Stimulated activated naive CD8-positive, alpha-beta T cell treated with anti-CD3 and anti-CD28 coated beads, Interleukin-15, Interleukin-2, amounts not matched to agents 100 U/mL and 50 U/mL, for 24 hours (primary cell): ENCODE results near the gene ADGRL2.

Experiments used
- ATAC-seq: fragments of 150-1000 bp; cut with Tn5 transposase; one replicate; pipeline ENCODE4 v1.10.0; 2021
- DNase-seq: peaks from one replicate; pipeline ENCODE4 v3.0.0; 2021

The ADGRL2 gene

DNA sequence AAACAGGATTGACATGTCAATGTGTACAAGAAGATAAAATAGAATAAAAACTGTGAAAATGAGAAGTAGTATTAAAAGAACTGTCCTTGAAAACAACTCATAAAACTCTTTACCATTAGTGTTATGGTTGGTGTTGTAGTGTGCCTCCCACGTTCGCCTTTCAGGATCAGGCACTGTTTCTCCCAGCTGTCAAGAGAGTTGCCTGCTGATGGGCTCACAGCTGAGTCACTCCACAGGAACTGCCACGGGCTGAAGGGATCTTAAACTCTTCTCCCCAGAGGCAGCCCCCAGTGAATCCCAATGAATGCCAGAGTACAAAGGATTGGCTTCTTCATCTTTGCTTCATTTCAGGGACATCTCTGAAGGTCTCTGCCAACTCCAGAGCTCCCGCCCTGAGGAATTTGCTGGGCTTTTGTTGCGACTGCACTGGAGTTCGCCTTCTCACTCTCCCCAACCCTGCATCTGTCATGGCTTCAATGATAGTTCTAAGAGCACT is 119.6 kb downstream of the ADGRL2 start:
- no peak for ATAC-seq
- no peak for DNase-seq

DNA sequence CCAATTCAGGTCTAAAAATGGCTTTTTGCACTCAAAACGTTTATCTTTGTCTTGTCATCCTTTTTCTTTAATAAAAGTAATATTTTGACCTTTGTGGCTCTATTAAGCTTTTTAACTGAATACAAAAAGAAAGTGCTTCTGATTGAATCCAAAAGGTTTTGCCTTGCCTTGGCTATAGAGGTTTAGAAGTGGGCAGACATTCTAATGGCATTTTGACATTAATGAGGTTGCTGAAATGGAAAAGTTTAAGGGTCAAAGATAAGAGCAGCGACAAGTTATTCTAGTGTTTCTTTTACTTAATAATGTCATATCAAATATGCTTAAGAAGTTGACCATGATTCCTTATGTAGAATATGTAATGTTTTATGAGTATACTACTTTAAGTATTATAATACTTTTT is 120.2 kb downstream of the ADGRL2 start:
- ATAC-seq = no peak
- no peak for DNase-seq

DNA sequence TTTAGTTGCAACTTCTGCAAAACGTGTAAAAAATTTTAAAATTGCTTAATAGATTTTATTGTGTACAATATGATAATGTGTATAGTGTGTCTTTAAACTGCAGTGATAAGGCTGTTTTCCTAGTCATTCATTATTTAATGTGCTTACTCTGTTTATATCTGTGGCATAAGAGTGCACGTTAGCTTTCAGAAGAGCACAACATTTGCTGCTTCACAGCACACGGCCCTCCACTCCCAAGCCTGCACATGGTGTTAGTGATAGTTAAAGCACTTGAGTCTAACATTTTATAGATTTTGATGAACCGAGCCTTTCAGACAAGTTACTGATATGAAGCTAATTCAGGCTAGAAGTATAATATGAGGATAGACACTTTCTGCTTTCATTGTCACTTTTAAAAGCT is 120.6 kb downstream of the ADGRL2 start:
- DNase-seq (no peak), ATAC-seq (no peak)

DNA sequence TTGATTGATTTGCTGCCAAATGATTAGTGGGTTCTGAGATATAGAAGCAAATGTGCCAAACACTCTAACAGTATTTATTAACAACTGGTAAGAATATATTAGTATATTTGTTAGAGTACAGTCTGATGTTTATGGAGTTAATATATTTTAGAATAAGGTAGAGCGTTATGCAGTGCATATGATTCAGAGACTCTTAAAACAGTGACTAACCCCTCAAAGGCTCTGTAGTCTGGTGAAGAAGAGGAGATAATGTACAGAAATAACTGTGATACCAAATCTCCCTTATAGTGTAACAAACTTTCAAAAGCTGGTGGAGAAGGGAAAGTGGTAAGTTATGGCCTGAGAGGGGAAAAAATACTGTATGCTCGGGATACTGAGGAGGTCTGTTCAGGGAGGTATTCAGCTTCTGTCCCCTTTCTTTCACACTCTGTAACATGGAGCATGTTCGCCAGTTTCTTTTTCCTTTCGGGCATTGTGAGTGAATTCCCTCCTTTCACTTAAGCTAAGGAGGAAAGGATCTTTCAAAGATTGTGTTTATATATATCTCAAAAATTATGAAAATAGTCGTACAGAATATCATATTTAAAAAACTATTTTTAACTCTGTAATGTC is 121.2 kb downstream of the ADGRL2 start:
- ATAC-seq = no peak
- no peak for DNase-seq

DNA sequence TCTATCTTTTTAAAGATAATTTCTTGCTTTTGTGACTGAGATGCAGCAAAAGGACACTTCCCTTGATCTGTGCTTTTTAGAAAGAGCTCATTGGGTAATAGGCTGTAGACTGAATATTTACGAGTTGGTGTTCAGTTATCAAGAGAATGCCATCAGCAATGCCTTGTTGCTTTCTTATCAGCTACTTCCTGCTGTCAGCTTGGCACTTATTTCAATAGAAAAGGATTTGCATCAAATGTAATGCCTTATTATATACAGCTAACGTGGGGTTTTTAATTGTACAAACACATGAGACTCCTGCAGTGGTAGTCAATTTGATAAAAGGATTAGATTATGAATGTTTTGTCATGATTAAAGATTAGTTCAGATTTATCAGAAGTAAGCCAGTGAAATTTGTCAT is 122.2 kb downstream of the ADGRL2 start:
- ATAC-seq = no peak
- no peak for DNase-seq

DNA sequence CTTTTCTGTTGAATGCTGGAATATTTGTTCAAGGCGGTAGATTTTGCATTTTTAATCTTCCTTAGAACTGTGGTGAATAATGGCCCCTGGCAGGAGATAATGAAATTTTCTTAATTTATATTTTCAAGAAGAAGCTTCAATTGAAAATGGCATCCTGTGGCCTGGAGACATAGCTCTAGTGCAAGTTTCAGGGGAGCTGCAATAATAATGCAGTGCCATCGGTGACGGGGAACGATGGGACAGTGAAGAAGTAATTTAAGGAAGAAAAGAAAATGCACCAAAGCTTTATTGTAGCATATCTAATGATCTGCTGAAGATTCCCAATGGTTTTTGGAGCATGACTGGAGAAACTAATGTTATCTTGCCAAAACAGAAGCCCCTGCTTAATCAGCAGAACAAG is 128.4 kb downstream of the ADGRL2 start:
- DNase-seq = no peak
- ATAC-seq = no peak

DNA sequence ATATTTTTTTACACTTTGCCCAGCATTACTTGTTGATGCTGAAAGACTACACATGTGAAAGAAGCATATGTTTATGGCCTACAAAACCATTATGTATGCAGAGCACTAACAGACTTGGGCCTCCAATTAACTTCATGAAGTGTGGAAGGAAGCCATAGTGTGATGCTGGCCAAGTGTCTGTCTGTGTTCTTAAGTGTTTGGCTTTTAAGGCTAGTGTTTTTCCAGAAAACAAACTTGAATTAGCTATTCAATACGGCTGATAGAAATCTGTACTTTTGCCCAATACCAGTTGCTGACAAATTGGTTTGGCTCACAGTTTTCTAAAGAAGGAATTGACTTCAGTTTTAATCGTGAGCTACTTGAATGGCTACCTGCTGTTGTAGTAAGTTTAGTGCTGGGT is 136.1 kb downstream of the ADGRL2 start:
- no peak for ATAC-seq
- no peak for DNase-seq

DNA sequence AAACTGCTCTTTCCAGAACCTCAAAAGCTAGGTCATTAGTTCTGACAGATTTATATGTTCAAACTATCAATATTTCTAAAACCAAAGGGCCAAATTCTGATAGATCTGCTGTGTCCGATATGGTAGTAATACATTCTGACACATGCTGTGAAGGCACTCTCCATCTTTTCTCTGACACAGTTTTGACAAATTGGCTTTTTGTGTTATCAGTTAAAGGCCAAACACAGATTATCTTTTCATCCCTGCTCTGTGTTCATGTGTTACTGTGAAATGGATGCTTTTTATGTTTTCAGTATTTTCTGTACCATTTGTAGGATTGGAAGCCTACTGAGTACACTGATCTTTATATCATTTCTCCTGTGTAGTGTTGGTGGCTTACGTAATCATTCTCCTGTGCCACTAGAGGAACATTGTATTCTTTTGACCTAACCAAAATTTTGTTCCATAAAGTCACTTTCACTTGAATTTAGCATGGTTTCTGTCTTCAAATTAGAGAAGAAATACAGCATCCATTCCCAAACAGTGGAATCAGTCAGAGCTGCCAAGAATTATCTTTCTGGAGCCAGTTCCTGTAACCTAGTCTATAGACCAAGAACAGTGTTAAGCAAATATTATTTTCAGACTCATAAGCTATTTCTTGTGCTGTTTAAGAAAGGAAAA is 137.2 kb downstream of the ADGRL2 start:
- ATAC-seq (no peak), DNase-seq (no peak)

DNA sequence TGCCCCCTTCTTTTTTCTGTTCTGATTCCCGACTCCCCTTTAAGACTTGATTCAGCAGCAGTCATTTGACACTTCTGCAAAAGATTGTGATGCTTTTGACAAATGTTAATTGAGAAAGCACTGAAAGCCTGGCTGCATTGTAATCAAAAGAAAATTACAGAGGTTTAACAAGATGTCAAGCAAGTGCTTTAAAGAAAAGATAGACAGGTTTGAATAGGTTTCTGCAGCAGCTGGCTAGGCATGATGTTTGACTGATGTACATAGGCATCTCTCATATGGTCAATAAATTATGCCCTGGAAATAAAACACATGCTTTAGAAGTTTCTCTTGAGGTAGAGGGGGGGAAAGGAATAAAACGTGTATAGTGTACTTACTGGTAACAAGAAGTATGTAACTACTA is 147.8 kb downstream of the ADGRL2 start:
- DNase-seq = no peak
- ATAC-seq = no peak

DNA sequence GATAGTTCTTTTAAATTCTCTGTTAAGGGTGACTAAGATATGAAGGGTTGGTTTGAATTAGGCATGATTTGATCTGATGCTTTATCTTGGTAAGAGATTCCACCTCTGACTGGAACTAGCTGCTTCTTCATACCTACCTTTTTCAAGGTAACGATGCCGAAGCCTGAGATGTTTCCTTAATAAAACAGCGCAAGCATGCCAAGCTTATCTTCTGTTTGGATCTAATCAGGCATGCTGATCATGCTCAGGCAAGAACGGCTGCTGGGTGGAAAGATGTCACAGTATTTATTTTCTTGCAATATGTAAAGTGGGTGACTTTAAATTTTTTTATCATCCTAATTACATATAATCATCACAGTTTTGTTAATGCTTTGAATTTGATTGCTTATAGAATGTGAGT is 148.7 kb downstream of the ADGRL2 start:
- no peak for DNase-seq
- ATAC-seq = no peak

DNA sequence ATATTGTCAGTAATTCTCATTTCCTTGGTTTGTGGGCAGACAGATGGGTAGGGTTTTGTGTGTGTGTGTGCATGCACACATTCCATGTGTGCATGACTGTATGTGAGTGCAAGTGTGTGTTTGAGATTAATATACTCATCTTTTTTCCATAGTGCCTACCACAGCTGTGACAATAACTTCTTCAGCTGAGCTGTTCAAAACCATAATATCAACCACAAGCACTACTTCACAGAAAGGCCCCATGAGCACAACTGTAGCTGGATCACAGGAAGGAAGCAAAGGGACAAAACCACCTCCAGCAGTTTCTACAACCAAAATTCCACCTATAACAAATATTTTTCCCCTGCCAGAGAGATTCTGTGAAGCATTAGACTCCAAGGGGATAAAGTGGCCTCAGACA is 149.3 kb downstream of the ADGRL2 start:
- no peak for DNase-seq
- no peak for ATAC-seq

DNA sequence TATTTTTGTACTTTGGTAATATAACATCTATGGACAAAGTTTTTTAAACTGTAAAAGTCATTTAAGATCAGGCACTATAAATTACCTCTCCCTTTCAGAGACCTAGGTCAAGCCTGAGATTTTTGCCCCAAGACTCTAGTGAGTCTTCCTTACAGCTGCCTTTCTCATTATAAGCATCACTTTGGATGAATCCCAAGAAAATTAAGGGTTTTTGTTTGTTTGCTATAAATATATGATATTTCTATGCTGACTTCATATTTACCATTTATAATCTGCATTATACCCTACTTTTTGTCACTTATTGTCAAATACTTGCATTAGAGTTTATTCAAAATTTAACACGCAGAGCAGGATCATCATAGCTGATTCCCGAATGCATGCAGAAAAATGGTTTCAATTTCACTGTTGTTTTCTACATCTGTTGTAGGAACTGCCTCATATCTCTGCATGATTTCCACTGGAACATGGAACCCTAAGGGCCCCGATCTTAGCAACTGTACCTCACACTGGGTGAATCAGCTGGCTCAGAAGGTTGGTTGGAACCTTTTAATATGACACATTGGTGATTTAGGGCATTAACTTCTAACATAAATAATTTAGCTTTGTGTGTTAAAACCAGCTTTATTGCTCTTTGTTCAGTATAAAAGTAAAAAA is 150.0 kb downstream of the ADGRL2 start:
- ATAC-seq (no peak), DNase-seq (no peak)

DNA sequence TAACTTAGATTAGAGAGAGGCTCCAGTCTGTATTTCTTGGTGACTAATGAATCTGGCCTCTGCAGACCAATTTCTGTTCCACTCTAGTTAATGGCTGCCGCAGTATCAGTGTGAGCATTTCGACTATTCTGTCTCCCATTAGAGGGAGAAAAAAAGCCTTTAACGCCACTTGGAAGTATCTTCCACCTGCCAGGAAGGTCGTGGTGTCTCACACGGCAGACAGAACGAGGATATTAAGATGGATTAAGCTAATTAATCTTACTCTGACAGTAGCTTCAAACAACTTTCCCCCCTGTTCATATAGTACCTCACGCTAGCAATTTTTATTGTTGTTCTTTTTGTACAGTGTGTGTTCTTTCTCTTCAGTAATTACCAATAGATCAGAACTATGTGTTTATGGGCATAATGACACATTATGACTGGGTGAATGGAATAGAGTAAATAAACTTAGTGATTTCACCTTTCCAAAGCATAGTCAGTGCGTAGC is 153.8 kb downstream of the ADGRL2 start:
- ATAC-seq = no peak
- DNase-seq = no peak

DNA sequence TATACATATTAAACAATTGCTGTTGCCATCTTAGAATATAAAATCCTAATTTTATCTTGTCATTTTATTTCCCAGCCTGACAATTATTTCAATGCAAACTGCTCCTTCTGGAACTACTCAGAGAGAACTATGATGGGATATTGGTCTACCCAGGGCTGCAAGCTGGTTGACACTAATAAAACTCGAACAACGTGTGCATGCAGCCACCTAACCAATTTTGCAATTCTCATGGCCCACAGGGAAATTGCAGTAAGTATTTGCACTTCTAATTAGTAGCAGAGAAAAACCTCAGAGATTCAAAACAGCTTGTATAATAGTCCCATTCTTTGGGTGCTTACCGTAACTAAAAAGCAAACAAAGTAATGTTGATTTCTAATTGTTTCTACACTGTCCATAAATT is 167.2 kb downstream of the ADGRL2 start:
- ATAC-seq = no peak

DNA sequence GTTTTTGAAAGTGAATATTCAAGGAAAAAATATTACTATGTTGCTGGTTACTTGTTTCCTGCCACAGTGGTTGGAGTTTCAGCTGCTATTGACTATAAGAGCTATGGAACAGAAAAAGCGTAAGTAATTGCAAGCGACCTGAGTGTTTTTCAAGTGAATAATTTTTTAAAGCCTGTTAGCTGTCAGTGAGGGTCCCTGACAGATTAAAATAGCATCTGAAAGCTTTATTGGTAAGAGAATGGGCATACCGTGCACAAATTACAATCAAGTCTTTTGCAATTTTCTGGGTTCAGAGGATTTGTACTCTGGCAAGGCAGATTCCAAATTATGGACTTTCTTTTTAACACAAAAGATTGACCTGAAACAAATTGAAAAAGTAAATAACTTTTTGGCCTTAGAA is 169.7 kb downstream of the ADGRL2 start:
- ATAC-seq = no peak

More for the DNA sequence above, 167.2 kb downstream of the ADGRL2 start:
- no peak for DNase-seq

DNA sequence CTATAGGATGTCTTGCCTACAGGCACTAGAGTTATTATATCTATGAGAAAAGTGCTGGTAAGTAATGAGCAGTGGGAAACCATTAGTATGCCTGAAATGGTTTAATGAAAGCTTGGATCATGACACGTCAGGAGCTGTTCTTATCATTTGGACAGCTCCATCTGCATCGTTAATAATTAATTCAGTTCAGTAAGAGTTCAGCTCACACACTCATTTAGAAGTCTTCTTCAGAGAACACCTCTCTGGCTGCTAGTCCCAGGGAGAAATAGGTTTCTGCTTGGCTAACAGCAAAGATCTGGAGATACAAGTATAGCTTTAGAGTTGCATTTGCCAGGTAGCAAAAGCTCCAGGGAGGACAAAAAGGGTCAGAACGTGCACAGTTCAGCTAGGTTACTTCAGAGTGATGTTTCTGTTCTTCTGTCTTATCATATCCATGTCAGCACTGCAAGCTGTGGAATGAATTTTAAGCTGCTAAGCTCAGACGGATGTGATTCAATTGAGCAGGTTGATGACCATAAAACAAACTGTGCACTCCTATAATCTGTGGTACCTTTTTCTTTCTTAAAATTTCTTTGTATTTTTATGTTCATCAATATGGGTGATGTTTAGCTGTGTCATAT is 173.6 kb downstream of the ADGRL2 start:
- ATAC-seq (no peak), DNase-seq (no peak)

More for the DNA sequence above, 169.7 kb downstream of the ADGRL2 start:
- no peak for DNase-seq

DNA sequence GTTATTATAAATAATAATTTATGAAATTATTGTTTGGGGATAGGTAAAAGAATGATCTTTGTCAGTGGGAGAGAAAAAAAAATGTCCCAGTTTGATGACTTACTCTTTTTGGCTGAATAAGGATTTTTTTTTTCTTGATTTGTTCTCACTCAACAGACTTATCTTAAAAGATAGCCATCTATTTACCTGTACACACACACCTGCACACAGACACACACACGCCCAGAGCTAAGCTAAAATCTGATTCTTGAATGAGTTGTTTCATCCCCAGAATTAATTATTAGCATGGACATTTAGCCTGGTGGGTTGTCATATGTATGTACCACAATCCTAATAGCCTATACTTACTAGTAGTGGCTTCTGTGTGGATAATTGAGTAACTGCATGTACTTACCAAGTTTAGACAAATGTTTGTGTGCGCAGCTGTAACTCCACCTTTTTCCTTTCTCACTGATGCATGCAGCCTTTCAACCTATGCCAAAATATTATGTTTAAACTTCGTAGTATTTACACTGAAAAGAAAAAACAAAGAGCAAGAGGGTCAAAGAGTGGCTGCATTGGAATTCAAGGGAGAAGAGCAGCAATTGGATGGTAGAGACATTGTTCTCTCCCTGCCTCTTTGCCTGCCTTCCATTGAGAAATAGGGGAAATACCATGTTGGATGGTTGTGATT is 174.3 kb downstream of the ADGRL2 start:
- ATAC-seq = no peak
- DNase-seq = no peak

DNA sequence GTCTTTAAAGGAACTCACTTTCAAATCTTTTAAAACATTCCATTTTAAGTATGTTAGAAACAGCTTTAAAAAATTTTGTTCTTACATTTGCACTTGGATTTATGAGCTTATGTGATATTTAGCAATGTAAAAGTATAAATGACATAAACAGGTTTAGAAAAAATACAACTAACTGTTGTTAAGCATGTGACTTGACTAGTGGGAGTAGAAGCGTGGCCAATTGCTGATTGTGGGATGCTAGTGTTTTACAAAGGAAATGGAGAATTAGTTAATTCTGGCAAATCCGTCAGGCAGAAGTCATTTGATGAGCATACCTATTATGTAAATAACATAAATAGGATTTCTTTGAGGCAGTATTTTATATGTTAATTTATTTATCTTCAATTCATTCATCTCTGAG is 175.8 kb downstream of the ADGRL2 start:
- no peak for DNase-seq
- no peak for ATAC-seq

DNA sequence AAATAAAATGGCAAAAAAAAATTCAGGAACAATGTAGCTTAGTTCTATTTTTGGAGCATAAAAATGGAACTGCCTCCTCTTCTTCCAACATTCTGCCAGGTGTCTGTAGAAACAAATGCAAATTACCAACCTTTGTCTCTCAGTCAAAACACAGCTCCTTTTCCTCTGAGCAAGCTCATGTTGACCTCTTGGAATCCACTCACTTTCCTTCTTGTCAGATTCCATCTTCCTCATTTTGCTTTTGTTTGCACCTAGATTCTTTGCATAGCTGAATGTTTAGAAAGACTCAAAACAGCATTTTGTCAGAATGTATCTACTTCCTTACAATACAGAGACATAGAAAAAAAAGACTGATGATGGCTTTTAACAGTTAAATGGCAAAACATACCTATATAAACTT is 178.2 kb downstream of the ADGRL2 start:
- DNase-seq = no peak
- no peak for ATAC-seq

DNA sequence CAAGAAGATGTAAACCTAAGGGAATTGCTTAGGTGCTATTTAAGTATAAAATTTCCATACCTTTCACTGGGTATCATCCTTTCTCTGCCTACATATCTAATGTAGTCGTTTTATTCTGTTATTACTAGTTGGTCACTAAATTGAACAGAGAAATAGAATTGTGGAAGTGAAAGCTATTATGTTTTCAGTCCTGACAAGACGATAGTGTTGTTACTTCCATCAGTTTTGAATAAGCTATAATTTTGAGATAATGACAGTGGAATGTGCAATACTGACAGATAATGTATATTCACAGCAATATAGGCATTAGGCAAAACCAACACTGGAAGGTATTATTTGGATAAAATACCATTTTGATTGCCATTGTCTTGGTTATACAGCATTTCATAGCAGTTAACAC is 181.8 kb downstream of the ADGRL2 start:
- DNase-seq = no peak
- no peak for ATAC-seq

DNA sequence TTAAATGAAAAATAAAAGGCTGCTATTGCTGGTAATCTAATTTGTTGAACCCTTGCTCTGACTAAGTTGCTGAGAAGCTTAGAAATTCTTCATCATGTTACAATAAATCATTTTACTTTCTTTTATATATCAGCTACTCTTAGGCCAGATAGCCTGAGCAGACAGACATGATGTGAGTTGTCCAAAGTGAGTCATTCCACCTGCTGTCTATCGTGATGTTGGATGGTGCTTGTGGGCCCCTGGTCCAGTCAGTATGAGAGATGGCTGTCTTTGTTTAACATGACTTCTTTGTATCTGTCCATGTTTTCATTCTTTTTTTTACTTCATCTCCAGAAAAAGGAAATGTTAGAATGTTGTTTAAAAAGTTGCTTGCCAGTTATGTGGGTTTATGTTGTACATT is 188.8 kb downstream of the ADGRL2 start:
- DNase-seq (no peak), ATAC-seq (no peak)

DNA sequence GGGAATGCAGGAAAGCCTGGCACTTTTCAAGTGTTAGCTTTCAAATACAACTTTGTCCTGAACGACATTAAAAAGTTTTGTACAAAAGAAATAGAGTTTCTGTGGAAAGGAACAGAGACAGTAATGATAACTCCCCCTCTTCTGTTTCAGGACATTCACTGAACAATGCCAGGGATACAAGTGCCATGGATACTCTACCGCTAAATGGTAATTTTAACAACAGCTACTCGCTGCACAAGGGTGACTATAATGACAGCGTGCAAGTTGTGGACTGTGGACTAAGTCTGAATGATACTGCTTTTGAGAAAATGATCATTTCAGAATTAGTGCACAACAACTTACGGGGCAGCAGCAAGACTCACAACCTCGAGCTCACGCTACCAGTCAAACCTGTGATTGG is 189.5 kb downstream of the ADGRL2 start:
- ATAC-seq (no peak), DNase-seq (no peak)

DNA sequence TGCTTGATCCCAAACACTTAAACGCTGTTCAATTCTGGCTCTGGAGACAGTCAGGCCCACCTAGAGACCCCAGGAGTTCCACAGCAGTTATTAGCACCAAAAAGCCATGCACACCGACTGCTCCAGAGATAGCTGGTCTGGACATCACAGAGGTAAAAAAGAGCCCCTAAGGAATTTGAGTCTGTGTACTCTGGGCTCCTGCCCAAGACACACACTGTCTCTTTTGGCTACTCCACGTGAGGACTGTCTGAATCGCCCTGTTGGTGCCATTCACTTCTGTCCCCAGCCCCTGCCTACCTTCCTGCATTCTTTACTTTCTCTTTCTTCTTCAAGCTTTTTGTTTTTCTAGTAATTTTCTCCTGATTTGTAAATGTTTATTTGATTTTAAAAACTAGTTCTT is 197.4 kb downstream of the ADGRL2 start:
- DNase-seq = no peak

More for the DNA sequence above, 197.4 kb downstream of the ADGRL2 start:
- ATAC-seq = no peak
